ENCODE measurements around the gene ABCC10. TPM values are rescaled to one million over a fixed set of nuclear protein-coding genes. Genes with fewer than 3 reads are reported as not detected.

The ABCC10 gene
- total RNA-seq, 1 donor from 2014 or later, result 11.7 TPM

DNA sequence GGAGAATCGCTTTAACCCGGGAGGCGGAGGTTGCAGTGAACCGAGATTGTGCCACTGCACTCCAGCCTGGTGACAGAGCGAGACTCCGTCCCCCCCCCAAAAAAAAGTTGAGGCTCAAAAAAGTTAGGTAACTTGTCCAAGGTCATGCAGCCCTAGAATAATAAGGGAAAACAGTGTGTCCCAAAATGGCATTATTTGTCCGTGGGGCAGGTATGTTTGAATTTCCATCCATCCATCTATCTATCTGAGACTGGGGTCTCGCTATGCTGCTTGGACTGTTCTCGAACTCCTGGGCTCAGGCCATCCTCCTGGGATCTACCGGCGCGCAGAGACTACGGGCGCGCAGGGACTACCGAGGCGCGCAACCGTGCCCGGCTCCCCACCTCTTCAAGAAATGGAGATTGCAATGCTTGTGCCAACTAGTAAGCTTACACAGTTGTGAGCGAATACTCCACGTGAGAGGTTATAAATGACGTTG lies 374 bp upstream of the ABCC10 start:
- peak overlapping the region; percentile 92 for H3K27ac ChIP-seq (replicated peaks)
- no peaks in the 10 kb centered on the region for H3K27me3 ChIP-seq (ENCODE audit: low read depth)
- peaks cover 32% of the 10 kb centered on the region for H3K4me1 ChIP-seq
- H3K36me3 ChIP-seq, result peaks cover 2% of the 10 kb centered on the region
- no peak for DNase-seq
- intact Hi-C loops (cut with micrococcal nuclease), result no loop called here
- H3K4me3 ChIP-seq, result peak overlapping the region; percentile 96
- TF ChIP-seq, protein P1, sequence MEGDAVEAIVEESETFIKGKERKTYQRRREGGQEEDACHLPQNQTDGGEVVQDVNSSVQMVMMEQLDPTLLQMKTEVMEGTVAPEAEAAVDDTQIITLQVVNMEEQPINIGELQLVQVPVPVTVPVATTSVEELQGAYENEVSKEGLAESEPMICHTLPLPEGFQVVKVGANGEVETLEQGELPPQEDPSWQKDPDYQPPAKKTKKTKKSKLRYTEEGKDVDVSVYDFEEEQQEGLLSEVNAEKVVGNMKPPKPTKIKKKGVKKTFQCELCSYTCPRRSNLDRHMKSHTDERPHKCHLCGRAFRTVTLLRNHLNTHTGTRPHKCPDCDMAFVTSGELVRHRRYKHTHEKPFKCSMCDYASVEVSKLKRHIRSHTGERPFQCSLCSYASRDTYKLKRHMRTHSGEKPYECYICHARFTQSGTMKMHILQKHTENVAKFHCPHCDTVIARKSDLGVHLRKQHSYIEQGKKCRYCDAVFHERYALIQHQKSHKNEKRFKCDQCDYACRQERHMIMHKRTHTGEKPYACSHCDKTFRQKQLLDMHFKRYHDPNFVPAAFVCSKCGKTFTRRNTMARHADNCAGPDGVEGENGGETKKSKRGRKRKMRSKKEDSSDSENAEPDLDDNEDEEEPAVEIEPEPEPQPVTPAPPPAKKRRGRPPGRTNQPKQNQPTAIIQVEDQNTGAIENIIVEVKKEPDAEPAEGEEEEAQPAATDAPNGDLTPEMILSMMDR (IDR thresholded peaks at IDR 0.05; ENCODE audit: borderline replicate concordance), result no peak
- no peaks in the 10 kb centered on the region for H3K9me3 ChIP-seq (replicated peaks)

DNA sequence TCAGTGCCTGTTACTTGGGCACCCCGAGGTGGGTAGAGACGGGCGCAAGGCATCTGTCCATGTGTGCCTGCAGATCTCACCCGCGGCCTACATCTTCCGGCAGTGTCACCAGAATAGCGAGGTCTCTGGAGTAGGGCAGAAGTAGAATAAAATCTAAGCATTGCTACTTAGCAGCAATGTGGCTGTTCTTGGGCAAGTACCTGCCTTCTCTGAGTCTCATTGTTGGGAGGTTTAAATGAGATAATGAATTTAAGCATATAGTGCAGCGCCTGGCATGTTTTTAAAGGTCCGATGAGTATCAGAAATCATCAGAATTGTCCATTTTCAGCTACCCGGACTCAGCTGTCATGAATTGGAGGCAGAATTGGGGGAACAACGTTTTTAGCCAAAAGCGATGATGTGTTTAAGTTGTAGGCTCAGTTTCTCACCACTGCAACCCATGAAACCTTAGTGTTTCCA lies 800 bp downstream of the ABCC10 start:
- Histone ChIP-seq H3K36me3 (peaks cover 14% of the 10 kb centered on the region), H3K27ac (replicated peaks) (peak overlapping the region; percentile 92), H3K4me1 (peaks cover 32% of the 10 kb centered on the region), H3K27me3 (ENCODE audit: low read depth) (no peaks in the 10 kb centered on the region), H3K4me3 (peak overlapping the region; percentile 96), H3K9me3 (replicated peaks) (no peaks in the 10 kb centered on the region)
- no peak for DNase-seq
- intact Hi-C loops (cut with micrococcal nuclease), result no loop called here
- TF ChIP-seq, protein P1 (IDR thresholded peaks at IDR 0.05; ENCODE audit: borderline replicate concordance), result no peak

DNA sequence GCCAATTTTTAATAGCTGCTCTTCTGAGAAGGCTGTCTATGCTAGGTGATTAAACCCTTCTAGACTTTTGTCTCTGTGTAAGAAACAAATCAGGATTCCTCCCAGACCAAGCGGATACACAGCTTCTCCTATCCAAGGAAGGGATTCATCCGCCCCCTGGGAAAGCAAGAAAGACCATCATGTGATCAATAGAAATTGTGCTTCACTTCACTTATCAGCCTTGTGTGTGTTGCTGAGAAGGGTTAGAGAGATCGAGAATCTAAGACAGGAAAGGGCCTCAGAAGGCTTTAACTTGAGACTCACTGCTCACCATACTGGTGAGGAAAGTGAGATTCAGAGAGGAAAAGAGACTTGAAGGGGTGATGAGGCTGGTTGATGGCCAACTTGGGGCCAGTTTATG lies 1.5 kb downstream of the ABCC10 start:
- Histone ChIP-seq H3K4me1 (peaks cover 39% of the 10 kb centered on the region), H3K27ac (replicated peaks) (peak overlapping the region; percentile 92), H3K9me3 (replicated peaks) (no peaks in the 10 kb centered on the region), H3K4me3 (peak overlapping the region; percentile 96), H3K36me3 (peaks cover 21% of the 10 kb centered on the region), H3K27me3 (ENCODE audit: low read depth) (no peaks in the 10 kb centered on the region)
- TF ChIP-seq, protein P1 (IDR thresholded peaks at IDR 0.05; ENCODE audit: borderline replicate concordance), result no peak
- intact Hi-C loops (cut with micrococcal nuclease), result no loop called here
- no peak for DNase-seq

DNA sequence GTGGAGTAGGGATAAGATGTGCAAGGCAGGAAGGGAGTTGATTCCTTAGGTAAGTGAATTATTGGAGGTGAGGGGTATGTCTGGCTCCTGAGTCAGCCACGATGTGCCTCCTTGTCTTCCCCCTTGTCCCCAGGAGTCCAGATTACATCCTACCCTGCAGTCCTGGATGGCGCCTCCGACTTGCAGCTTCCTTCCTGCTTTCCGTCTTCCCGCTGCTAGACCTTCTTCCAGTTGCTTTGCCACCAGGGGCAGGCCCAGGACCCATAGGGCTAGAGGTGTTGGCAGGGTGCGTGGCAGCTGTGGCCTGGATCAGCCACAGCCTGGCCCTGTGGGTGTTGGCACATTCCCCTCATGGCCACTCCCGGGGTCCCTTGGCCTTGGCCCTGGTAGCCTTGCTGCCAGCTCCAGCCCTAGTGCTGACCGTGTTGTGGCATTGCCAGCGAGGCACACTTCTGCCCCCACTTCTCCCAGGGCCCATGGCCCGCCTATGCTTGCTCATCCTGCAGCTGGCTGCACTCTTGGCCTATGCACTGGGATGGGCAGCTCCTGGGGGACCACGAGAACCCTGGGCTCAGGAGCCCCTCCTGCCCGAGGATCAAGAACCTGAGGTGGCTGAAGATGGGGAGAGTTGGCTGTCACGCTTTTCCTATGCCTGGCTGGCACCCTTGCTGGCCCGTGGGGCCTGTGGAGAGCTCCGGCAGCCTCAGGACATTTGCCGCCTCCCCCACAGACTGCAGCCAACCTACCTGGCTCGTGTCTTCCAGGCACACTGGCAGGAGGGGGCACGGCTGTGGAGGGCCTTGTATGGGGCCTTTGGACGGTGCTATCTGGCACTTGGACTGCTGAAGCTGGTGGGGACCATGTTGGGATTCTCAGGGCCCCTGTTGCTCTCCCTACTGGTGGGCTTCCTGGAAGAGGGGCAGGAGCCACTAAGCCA lies 4.9 kb downstream of the ABCC10 start:
- DNase-seq, result no peak
- Histone ChIP-seq H3K9me3 (replicated peaks) (no peaks in the 10 kb centered on the region), H3K4me3 (no peak overlapping the region), H3K36me3 (peaks cover 21% of the 10 kb centered on the region), H3K27me3 (ENCODE audit: low read depth) (no peaks in the 10 kb centered on the region), H3K4me1 (peaks cover 69% of the 10 kb centered on the region), H3K27ac (replicated peaks) (no peak overlapping the region)
- TF ChIP-seq, protein P1 (IDR thresholded peaks at IDR 0.05; ENCODE audit: borderline replicate concordance), result no peak
- intact Hi-C loops (cut with micrococcal nuclease), result no loop called here

DNA sequence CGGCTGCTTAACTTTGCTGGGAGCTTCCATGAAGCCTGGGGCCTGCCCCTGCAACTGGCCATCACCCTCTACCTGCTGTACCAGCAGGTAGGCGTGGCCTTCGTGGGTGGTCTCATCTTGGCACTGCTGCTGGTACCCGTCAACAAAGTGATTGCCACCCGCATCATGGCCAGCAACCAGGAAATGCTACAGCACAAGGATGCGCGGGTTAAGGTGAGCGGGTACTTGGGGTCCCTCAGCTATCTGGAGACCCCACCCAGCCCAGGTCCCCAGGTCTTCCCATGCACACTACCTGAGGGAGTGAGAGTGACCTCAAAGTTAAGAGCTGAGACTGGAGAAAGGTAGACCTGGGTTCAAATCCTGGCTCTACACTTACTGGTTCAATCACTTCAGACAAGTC lies 5.8 kb downstream of the ABCC10 start:
- no peak overlapping the region for H3K27ac ChIP-seq (replicated peaks)
- DNase-seq, result no peak
- intact Hi-C loops (cut with micrococcal nuclease), result no loop called here
- H3K4me1 ChIP-seq, result peaks cover 61% of the 10 kb centered on the region
- TF ChIP-seq, protein P1 (IDR thresholded peaks at IDR 0.05; ENCODE audit: borderline replicate concordance), result no peak
- no peak overlapping the region for H3K4me3 ChIP-seq
- no peaks in the 10 kb centered on the region for H3K27me3 ChIP-seq (ENCODE audit: low read depth)
- H3K36me3 ChIP-seq, result peaks cover 21% of the 10 kb centered on the region
- no peaks in the 10 kb centered on the region for H3K9me3 ChIP-seq (replicated peaks)
